Tibial nerve (tissue), 3 donors: ENCODE data around the gene CPSF2.

ENCODE experiments used
- POLR2A ChIP-seq, 2 donors: fragments of 450-650 bp; IDR thresholded peaks; one replicate each; pipeline ENCODE4 v1.6.1; 2017; ENCODE audit warnings: antibody characterized with exemption in 2 of 2, mild to moderate bottlenecking in 2 of 2, moderate library complexity in 2 of 2
- TF ChIP-seq, protein P1 (sequence below), 5 experiments: fragments of 200-600 bp in 3 of 5; fragments of 450-650 bp in 2 of 5; sonication (generic) in 3 of 5; IDR thresholded peaks; one replicate each; pipeline ENCODE4 v1.5.1; 2016 to 2019; ENCODE audit warnings: antibody characterized with exemption in 5 of 5, mild to moderate bottlenecking in 3 of 5, moderate library complexity in 2 of 5

DNA sequence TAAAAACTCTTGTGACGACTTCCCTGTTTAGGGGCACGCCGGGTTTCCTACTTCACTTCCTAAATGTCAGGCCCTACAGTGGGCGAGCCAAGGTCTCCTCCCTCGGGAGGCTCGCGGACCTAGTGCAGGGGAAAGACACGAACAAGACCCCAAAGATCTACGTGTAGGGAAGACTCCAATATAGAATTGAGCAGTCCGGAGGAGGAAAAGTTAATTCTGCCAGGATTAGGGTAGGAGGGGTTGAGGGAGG lies 16.0 kb upstream of the CPSF2 start:
- TF ChIP-seq, protein P1, sequence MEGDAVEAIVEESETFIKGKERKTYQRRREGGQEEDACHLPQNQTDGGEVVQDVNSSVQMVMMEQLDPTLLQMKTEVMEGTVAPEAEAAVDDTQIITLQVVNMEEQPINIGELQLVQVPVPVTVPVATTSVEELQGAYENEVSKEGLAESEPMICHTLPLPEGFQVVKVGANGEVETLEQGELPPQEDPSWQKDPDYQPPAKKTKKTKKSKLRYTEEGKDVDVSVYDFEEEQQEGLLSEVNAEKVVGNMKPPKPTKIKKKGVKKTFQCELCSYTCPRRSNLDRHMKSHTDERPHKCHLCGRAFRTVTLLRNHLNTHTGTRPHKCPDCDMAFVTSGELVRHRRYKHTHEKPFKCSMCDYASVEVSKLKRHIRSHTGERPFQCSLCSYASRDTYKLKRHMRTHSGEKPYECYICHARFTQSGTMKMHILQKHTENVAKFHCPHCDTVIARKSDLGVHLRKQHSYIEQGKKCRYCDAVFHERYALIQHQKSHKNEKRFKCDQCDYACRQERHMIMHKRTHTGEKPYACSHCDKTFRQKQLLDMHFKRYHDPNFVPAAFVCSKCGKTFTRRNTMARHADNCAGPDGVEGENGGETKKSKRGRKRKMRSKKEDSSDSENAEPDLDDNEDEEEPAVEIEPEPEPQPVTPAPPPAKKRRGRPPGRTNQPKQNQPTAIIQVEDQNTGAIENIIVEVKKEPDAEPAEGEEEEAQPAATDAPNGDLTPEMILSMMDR (IDR thresholded peaks at IDR 0.05): no peak
- TF ChIP-seq POLR2A (IDR thresholded peaks at IDR 0.05): no peak
